GM12891 (cell line): ENCODE results near the gene LNPEP.

Source experiments
- DNase-seq: peaks from one replicate; pipeline ENCODE4 v3.0.0; 2011; ENCODE audit warnings: low spot score; ENCODE audit not compliant: insufficient read length
- FAIRE-seq: peaks from 2 replicates; lab custom pipeline; 2011; peaks lifted over from hg19 to GRCh38; lab: Jason Lieb, UNC
- PAX5 ChIP-seq: IDR thresholded peaks from 2 replicates; pipeline ENCODE4 v1.6.1; 2011; ENCODE audit warnings: low read length, moderate library complexity, mild to moderate bottlenecking; ENCODE audit not compliant: insufficient read depth, severe bottlenecking
- POLR2A ChIP-seq: IDR thresholded peaks from 2 replicates; pipeline ENCODE4 v1.6.1; 2011; ENCODE audit warnings: low read depth, low read length, control low read depth
- POLR2AphosphoS5 ChIP-seq: IDR thresholded peaks from 2 replicates; pipeline ENCODE4 v1.6.1; 2011; ENCODE audit warnings: low read depth, low read length, control low read depth
- POU2F2 ChIP-seq: IDR thresholded peaks from 2 replicates; pipeline ENCODE4 v1.6.1; 2011; ENCODE audit warnings: low read depth, mild to moderate bottlenecking, control low read depth, low read length, moderate library complexity
- SPI1 ChIP-seq: IDR thresholded peaks from 2 replicates; pipeline ENCODE4 v1.6.1; 2011; ENCODE audit warnings: low read depth, low read length, control low read depth
- TAF1 ChIP-seq: IDR thresholded peaks from 2 replicates; pipeline ENCODE4 v1.6.1; 2011; ENCODE audit warnings: low read depth, low read length, control low read depth

LNPEP gene

GRCh38 chr5:96909003-96909402, 26.9 kb upstream of the LNPEP start:
- FAIRE-seq (no peak), DNase-seq (no peak)
- TF ChIP-seq POU2F2: no peak
- TF ChIP-seq TAF1: no peak
- TF ChIP-seq SPI1: no peak
- no peak for TF ChIP-seq PAX5
- no peak for TF ChIP-seq POLR2AphosphoS5
- no peak for TF ChIP-seq POLR2A

DNA sequence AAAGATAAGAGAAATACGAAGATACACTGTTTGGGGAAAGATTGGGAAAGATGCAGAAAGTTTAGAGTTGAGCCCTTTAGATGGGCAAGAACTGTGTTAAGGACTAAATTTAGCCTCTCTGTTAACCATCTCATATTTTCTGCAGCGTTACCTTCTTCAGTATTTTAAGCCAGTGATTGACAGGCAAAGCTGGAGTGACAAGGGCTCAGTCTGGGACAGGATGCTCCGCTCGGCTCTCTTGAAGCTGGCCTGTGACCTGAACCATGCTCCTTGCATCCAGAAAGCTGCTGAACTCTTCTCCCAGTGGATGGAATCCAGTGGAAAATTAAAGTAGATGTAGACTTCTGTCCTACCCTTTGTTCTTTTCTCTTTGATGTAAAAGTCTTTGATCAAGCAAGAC, 26.4 kb upstream of the LNPEP start:
- no peak for DNase-seq
- no peak for FAIRE-seq
- TF ChIP-seq POU2F2 (no peak), SPI1 (no peak), POLR2AphosphoS5 (no peak), POLR2A (no peak), PAX5 (no peak), TAF1 (no peak)

GRCh38 chr5:96911139-96911538, 24.7 kb upstream of the LNPEP start:
- no peak for DNase-seq
- no peak for TF ChIP-seq TAF1
- no peak for TF ChIP-seq SPI1
- FAIRE-seq: no peak

- FAIRE-seq (no peak), DNase-seq (no peak)
- TF ChIP-seq PAX5: no peak
These were observed 22.6 kb upstream of the LNPEP start for GRCh38 chr5:96913233-96913632.

DNA sequence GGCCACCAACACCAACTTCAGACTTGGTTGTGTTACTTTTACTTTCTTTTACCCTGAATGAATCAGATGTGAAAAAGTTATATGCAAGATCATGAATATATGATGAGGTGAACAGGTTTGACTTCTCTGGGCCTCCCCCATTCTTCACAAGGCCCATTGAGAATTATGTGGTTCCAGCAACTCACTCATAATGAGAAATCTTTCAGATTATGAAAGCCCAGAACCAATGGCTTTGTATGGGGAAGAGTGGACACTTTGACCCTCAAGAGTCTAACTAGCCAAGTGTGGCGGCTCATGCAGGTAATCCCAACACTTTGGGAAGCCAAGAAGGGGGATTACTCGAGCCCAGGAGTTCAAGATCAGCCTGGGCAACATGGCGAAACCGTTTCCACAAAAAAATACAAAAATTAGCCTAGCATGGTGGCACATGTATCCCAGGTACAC, 16.1 kb upstream of the LNPEP start:
- TF ChIP-seq PAX5 (peak; percentile 5), SPI1 (no peak; the same call in 1 of the 2 replicates), TAF1 (no peak), POLR2A (no peak), POU2F2 (peak; percentile 89), POLR2AphosphoS5 (no peak)
- no peak for DNase-seq
- peak; percentile 84 for FAIRE-seq

DNA sequence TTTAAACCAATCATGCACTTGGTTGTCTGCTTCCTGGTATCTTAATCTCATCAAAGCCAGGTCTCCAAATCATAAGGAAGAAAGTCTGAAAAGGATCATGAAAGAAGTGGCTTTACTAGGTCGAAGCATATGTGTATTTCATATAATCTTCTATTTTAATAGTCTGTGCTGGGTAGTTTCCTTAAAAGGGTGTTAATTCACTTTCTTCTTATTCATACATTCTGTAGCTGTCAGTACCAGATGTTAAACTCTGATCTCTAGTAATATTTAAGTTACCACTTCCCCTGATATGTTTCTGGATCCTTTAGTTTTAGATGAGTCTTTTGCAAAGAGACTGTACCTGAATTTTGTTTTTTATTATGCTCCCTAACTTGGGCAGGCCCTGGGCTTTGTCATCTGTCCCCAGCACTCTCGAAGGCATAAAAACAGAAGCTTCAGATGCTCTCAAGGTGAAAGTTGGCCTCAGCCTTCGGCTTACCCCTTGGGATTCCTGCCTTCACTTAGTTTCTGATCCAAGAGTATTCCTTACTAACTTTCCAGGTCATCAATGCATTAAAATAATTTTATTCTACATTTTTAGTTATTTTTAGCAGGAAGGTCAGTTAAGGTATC, 15.0 kb upstream of the LNPEP start:
- TF ChIP-seq POLR2A: no peak
- TF ChIP-seq POU2F2: no peak
- no peak for TF ChIP-seq SPI1
- no peak for TF ChIP-seq POLR2AphosphoS5
- TF ChIP-seq TAF1: no peak
- TF ChIP-seq PAX5: no peak
- FAIRE-seq: no peak
- DNase-seq: no peak

DNA sequence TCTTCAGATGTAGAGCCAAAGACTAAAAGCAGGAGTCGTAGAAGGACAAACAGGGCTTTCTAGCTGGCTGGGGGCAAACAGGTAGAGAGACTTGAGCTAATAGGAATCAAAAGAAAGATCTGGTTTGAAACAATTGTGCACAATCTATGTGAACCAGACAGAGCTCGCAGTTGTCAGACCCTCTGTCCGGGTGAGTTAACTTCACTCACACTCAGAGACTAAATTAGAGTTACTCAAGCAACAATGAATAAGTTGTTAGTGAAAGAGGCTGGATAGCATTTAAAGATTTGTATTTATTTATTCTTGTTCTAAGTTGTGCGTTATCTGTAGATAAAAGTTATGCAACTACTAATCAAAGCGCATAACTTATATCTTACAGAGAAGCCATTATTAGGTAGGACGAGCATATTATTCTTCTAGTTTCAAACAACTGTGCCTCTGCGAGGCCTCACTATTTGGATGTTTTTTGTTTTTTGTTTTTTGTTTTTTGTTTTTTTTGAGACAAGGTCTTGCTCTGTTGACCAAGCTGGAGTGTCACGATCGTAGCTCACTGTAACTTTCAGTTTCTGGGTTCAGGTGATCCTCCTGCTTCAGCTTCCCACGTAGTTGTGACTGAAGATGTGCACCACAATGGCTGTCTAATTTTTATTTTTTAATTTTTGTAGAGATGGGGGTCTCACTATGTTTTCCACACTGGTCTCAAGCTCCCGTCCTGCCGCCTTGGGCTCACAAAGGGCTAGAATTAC, 13.2 kb upstream of the LNPEP start:
- FAIRE-seq (peak; percentile 74), DNase-seq (no peak)
- TF ChIP-seq SPI1 (no peak), POLR2AphosphoS5 (no peak), TAF1 (no peak)

DNA sequence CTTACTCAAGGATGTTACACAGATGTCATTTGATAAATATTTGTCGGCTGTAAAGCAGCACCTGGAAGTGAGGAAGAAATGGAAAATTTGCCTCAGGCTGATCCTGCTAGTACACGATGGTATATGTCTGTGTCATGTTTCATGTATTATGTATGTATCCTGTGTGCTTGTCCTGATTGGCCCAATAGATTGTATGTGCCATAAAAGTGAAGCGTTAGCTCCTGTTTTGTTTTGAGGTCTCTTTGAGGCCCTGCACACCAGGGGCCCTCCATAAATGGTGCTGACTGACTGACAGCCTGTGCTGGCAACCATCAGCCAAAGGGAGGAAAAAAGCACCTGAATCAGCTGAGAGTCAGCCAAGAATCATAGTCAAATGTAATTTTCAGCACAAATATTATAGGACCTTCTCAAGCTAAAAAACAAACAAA, 11.8 kb upstream of the LNPEP start:
- DNase-seq: no peak

GRCh38 chr5:96926276-96926675, 9.6 kb upstream of the LNPEP start:
- TF ChIP-seq PAX5: no peak
- TF ChIP-seq POLR2AphosphoS5: no peak
- TF ChIP-seq POLR2A: no peak
- no peak for TF ChIP-seq TAF1
- no peak for TF ChIP-seq POU2F2
- TF ChIP-seq SPI1: no peak
- no peak for DNase-seq
- no peak for FAIRE-seq

More for the DNA sequence above, 11.8 kb upstream of the LNPEP start:
- TF ChIP-seq SPI1 (no peak), POLR2A (no peak), PAX5 (no peak), TAF1 (no peak), POU2F2 (no peak), POLR2AphosphoS5 (no peak)
- peak; percentile 58 for FAIRE-seq

GRCh38 chr5:96927008-96927407, 8.9 kb upstream of the LNPEP start:
- FAIRE-seq (no peak), DNase-seq (no peak)
- no peak for TF ChIP-seq SPI1
- TF ChIP-seq PAX5: no peak
- TF ChIP-seq POU2F2: no peak
- TF ChIP-seq POLR2A: no peak
- no peak for TF ChIP-seq TAF1
- TF ChIP-seq POLR2AphosphoS5: no peak
